ENCODE measurements around the gene MOB3C. TPM values are rescaled to one million over a fixed set of nuclear protein-coding genes. Genes with fewer than 3 reads are reported as not detected.

MOB3C gene
- total and polyA plus RNA-seq, 2 experiments from 2014 or later = 5.5 to 6.2 TPM

GRCh38 chr1:46615088-46615487 lies 1.5 kb downstream of the MOB3C start:
- no peaks in the 10 kb centered on the region for H3K9me3 ChIP-seq (ENCODE audit: low read depth)
- TF ChIP-seq, protein P1, sequence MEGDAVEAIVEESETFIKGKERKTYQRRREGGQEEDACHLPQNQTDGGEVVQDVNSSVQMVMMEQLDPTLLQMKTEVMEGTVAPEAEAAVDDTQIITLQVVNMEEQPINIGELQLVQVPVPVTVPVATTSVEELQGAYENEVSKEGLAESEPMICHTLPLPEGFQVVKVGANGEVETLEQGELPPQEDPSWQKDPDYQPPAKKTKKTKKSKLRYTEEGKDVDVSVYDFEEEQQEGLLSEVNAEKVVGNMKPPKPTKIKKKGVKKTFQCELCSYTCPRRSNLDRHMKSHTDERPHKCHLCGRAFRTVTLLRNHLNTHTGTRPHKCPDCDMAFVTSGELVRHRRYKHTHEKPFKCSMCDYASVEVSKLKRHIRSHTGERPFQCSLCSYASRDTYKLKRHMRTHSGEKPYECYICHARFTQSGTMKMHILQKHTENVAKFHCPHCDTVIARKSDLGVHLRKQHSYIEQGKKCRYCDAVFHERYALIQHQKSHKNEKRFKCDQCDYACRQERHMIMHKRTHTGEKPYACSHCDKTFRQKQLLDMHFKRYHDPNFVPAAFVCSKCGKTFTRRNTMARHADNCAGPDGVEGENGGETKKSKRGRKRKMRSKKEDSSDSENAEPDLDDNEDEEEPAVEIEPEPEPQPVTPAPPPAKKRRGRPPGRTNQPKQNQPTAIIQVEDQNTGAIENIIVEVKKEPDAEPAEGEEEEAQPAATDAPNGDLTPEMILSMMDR (IDR thresholded peaks at IDR 0.05; ENCODE audit: low read depth, low read length) = no peak
- peaks cover 13% of the 10 kb centered on the region for H3K4me1 ChIP-seq (ENCODE audit: low read depth)
- no peak overlapping the region for H3K4me3 ChIP-seq
- no peak overlapping the region for H3K27ac ChIP-seq
- H3K36me3 ChIP-seq = no peaks in the 10 kb centered on the region
- DNase-seq (ENCODE audit: low read depth in 1 of 2, low spot score in 1 of 2) = no peak
- H3K27me3 ChIP-seq = no peaks in the 10 kb centered on the region

DNA sequence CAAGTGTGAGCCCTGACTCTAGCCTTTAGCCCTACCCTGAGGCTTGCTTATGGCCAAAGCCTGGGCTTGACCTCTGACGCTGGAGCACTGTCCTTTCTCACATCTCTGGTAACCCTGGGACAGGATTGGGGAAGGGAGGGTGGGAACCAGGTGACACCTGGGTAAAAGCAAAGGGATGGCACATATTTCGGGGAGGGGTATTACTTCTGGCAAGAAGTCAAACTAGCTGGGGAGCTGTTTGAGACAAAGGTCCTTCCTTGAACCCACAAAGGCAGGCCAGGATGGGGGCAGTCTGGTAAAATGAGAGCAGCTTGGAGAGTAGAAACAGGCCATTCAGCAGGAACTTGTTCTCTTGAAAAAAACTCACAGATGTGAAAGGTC lies 2.0 kb downstream of the MOB3C start:
- H3K4me1 ChIP-seq (ENCODE audit: low read depth) = peaks cover 13% of the 10 kb centered on the region
- H3K4me3 ChIP-seq = no peak overlapping the region
- H3K27me3 ChIP-seq = no peaks in the 10 kb centered on the region
- DNase-seq (ENCODE audit: low read depth in 1 of 2, low spot score in 1 of 2) = no peak
- TF ChIP-seq, protein P1 (IDR thresholded peaks at IDR 0.05; ENCODE audit: low read depth, low read length) = no peak
- H3K9me3 ChIP-seq (ENCODE audit: low read depth) = no peaks in the 10 kb centered on the region
- H3K27ac ChIP-seq = no peak overlapping the region
- H3K36me3 ChIP-seq = no peaks in the 10 kb centered on the region

DNA sequence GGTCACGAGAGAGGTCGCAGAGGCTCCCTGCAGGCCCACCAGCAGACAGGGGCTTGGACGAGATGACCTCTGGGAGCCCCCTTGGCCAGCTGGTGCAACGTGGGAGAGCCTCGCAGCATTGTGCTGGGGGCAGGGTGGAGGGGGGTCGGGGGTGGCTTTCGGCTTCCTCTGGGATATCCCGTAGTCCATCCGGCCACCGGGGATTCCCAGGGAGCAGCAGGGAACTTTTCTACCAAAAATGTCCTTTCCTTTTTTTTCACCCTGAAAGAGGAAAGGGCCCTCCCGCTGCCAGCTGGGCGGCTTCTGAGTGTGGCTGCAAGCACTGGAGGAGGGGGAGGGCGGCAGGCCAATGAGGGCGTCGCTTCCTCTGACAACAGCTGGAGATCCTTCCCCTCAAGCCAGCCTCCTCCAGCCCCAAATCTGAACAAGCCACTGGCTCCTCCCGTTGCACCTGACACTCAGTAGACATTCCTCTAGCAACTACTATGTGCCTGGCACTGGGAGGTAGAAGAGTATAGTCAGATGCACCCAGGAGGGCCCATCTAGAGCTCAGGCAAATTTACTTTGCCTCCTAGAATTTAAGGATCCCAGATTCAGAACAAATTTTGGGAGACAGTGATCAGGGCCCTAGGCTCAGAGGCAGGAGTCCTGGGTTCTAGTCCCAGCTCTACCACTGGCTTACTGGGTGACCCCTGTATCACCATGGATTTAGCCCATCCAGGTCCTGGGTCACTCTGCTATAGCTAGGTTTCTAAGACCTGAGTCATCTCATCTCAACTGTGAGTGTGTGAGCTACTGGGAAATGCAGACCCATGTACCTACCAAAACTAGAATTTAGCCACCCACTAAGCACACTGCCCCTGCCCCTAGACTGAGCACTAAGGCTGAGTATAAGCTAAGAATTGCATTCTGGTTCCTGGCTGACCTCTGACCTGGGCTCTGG lies 2.7 kb downstream of the MOB3C start:
- TF ChIP-seq, protein P1 (IDR thresholded peaks at IDR 0.05; ENCODE audit: low read depth, low read length) = no peak
- no peak overlapping the region for H3K27ac ChIP-seq

GRCh38 chr1:46612937-46613660 lies 3.5 kb downstream of the MOB3C start:
- no peak for DNase-seq (ENCODE audit: low read depth in 1 of 2, low spot score in 1 of 2)
- Histone ChIP-seq H3K9me3 (ENCODE audit: low read depth) (no peaks in the 10 kb centered on the region), H3K4me3 (no peak overlapping the region), H3K36me3 (no peaks in the 10 kb centered on the region), H3K4me1 (ENCODE audit: low read depth) (peaks cover 13% of the 10 kb centered on the region), H3K27me3 (no peaks in the 10 kb centered on the region), H3K27ac (no peak overlapping the region)
- TF ChIP-seq, protein P1 (IDR thresholded peaks at IDR 0.05; ENCODE audit: low read depth, low read length) = no peak

More for the DNA sequence above, 2.7 kb downstream of the MOB3C start:
- no peaks in the 10 kb centered on the region for H3K27me3 ChIP-seq
- H3K36me3 ChIP-seq = no peaks in the 10 kb centered on the region
- DNase-seq (ENCODE audit: low read depth in 1 of 2, low spot score in 1 of 2) = peak; percentile 64 to 88
- peaks cover 13% of the 10 kb centered on the region for H3K4me1 ChIP-seq (ENCODE audit: low read depth)
- H3K9me3 ChIP-seq (ENCODE audit: low read depth) = no peaks in the 10 kb centered on the region
- no peak overlapping the region for H3K4me3 ChIP-seq

GRCh38 chr1:46611691-46612221 lies 4.9 kb downstream of the MOB3C start:
- no peaks in the 10 kb centered on the region for H3K9me3 ChIP-seq (ENCODE audit: low read depth)
- no peak overlapping the region for H3K4me3 ChIP-seq
- TF ChIP-seq, protein P1 (IDR thresholded peaks at IDR 0.05; ENCODE audit: low read depth, low read length) = no peak
- no peak for DNase-seq (ENCODE audit: low read depth in 1 of 2, low spot score in 1 of 2)
- H3K27me3 ChIP-seq = no peaks in the 10 kb centered on the region
- no peak overlapping the region for H3K27ac ChIP-seq
- H3K4me1 ChIP-seq (ENCODE audit: low read depth) = peaks cover 8% of the 10 kb centered on the region
- H3K36me3 ChIP-seq = no peaks in the 10 kb centered on the region
